ENCODE results near the gene SNCA. TPM values are rescaled to one million over a fixed set of nuclear protein-coding genes. Genes with fewer than 3 reads are reported as not detected.

The SNCA gene
- polyA plus RNA-seq, 2 of the 4 experiments (the other 2 are of a cell fraction) = 0.13 to 0.37 TPM

DNA sequence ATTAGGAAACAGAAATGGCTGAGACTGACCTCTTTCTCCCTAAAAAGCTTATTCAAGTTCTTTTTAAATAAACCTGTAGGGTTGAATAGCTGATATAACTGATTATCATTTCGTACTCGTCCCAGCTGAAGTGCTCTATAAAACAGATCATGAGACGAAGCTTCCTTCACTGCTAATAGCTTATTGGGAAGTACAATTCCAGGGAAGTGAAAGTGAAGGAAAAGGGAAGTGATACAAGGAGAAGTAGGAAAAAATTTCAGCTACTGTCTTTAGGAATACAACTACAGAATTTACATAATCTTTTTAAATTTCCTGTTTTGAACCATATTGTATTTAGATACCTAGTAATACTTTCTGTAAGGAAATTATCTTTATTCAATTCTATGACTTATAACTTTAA, 103.0 kb downstream of the SNCA start:
- no peaks in the 10 kb centered on the region for H3K4me1 ChIP-seq
- H3K9me3 ChIP-seq = no peaks in the 10 kb centered on the region
- ATAC-seq (no peak), FAIRE-seq (no peak), DNase-seq (ENCODE audit: low read depth in 1 of 2, low spot score in 1 of 2) (no peak)
- ChIA-PET CTCF (no interaction called here), POLR2A (no interaction called here)
- no peak overlapping the region for H3K27ac ChIP-seq
- WGBS (ENCODE audit: missing lambda C conversion rate) = 53% methylated on average over 3 of the region's 3 CpGs
- H3K4me3 ChIP-seq = no peak overlapping the region
- TF ChIP-seq HDAC2 (IDR thresholded peaks at IDR 0.05) = no peak
- no peak for TF ChIP-seq TP53 (CRISPR knock-in tag; IDR thresholded peaks at IDR 0.05)
- TF ChIP-seq NFE2L2 (conservative IDR thresholded peaks at IDR 0.05; ENCODE audit: low read length) = no peak
- no peak for TF ChIP-seq RFX5 (IDR thresholded peaks at IDR 0.05)
- TF ChIP-seq HOXB13 (CRISPR knock-in tag; IDR thresholded peaks at IDR 0.05; ENCODE audit: low read depth) = no peak
- TF ChIP-seq RARB (CRISPR knock-in tag; IDR thresholded peaks at IDR 0.05) = no peak
- TF ChIP-seq MAFK (IDR thresholded peaks at IDR 0.05; ENCODE audit: partially characterized antibody) = no peak
- TF ChIP-seq, protein P1, sequence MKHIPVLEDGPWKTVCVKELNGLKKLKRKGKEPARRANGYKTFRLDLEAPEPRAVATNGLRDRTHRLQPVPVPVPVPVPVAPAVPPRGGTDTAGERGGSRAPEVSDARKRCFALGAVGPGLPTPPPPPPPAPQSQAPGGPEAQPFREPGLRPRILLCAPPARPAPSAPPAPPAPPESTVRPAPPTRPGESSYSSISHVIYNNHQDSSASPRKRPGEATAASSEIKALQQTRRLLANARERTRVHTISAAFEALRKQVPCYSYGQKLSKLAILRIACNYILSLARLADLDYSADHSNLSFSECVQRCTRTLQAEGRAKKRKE (CRISPR knock-in tag; IDR thresholded peaks at IDR 0.05; ENCODE audit: low read depth) = no peak
- TF ChIP-seq CHD2 (IDR thresholded peaks at IDR 0.05; ENCODE audit: low read length, partially characterized antibody) = no peak
- no peak overlapping the region for H3K4me2 ChIP-seq

DNA sequence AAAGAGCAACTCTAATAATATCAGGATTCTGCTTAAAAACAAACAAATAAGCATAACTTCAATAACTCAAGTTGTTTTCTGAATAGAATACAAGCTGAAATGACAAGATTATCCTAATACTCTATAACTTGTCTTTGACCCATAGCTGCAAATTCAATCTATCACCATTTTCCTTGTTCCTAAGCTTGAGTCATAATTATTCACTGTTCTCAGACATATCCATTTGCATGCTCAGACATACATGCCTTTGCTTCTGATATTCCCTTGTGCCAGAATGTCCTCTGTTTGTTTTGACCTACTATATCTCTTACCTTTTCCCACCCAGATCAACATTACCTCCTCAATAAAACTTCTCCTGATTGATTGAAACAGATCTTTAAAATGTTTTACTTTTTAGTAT, 109.7 kb downstream of the SNCA start:
- CTCF ChIA-PET = no interaction called here
- DNase-seq (ENCODE audit: low read depth in 1 of 2, low spot score in 1 of 2) (no peak), ATAC-seq (no peak), FAIRE-seq (no peak)
- Histone ChIP-seq H3K4me3 (no peak overlapping the region), H3K4me1 (no peaks in the 10 kb centered on the region), H3K27ac (no peak overlapping the region), H3K9me3 (no peaks in the 10 kb centered on the region), H3K4me2 (no peak overlapping the region)
- TF ChIP-seq ZSCAN20 (CRISPR knock-in tag; IDR thresholded peaks at IDR 0.05) = no peak
- no peak for TF ChIP-seq POLR2A (IDR thresholded peaks at IDR 0.05; ENCODE audit: low read length)
- TF ChIP-seq EP300 (IDR thresholded peaks at IDR 0.05) = no peak
- TF ChIP-seq, protein P1 (CRISPR knock-in tag; IDR thresholded peaks at IDR 0.05; ENCODE audit: low read depth) = no peak
- no peak for TF ChIP-seq CHD4 (IDR thresholded peaks at IDR 0.05; ENCODE audit: borderline replicate concordance)
- no peak for TF ChIP-seq ZNF302 (CRISPR knock-in tag; IDR thresholded peaks at IDR 0.05)
- no peak for TF ChIP-seq KDM1A (IDR thresholded peaks at IDR 0.05; ENCODE audit: low read depth)
- POLR2A ChIA-PET = no interaction called here

DNA sequence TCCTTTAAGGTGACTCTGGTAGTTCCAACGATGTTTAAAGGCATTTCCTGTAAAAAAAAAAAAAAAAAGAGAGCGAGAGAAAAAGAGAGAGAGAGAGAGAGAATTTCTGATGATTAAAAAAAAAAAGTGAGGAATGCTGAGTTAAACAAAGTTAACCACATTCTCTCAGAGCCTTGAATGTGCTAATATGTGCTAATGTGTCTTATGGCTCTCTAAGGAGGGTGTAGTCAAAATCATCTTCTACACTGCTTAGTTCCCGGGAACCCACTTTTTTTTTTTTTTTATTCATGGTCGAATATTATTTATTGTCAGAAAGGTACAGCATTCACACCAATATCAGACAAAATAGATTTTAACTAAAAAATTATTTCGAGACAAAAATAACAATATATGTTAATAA, 111.7 kb downstream of the SNCA start:
- Histone ChIP-seq H3K4me2 (no peak overlapping the region), H3K4me3 (no peak overlapping the region)
- ATAC-seq = no peak
- no peak for TF ChIP-seq RCOR1 (IDR thresholded peaks at IDR 0.05; ENCODE audit: low read depth, low read length)
- TF ChIP-seq, protein P2, sequence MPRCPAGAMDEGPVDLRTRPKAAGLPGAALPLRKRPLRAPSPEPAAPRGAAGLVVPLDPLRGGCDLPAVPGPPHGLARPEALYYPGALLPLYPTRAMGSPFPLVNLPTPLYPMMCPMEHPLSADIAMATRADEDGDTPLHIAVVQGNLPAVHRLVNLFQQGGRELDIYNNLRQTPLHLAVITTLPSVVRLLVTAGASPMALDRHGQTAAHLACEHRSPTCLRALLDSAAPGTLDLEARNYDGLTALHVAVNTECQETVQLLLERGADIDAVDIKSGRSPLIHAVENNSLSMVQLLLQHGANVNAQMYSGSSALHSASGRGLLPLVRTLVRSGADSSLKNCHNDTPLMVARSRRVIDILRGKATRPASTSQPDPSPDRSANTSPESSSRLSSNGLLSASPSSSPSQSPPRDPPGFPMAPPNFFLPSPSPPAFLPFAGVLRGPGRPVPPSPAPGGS (IDR thresholded peaks at IDR 0.05) = no peak
- TF ChIP-seq, protein P3, sequence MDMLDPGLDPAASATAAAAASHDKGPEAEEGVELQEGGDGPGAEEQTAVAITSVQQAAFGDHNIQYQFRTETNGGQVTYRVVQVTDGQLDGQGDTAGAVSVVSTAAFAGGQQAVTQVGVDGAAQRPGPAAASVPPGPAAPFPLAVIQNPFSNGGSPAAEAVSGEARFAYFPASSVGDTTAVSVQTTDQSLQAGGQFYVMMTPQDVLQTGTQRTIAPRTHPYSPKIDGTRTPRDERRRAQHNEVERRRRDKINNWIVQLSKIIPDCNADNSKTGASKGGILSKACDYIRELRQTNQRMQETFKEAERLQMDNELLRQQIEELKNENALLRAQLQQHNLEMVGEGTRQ (IDR thresholded peaks at IDR 0.05) = no peak
- TF ChIP-seq EP300 (IDR thresholded peaks at IDR 0.05) = no peak
- TF ChIP-seq, protein P4, sequence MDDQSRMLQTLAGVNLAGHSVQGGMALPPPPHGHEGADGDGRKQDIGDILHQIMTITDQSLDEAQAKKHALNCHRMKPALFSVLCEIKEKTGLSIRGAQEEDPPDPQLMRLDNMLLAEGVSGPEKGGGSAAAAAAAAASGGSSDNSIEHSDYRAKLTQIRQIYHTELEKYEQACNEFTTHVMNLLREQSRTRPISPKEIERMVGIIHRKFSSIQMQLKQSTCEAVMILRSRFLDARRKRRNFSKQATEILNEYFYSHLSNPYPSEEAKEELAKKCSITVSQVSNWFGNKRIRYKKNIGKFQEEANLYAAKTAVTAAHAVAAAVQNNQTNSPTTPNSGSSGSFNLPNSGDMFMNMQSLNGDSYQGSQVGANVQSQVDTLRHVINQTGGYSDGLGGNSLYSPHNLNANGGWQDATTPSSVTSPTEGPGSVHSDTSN (IDR thresholded peaks at IDR 0.05) = no peak
- TF ChIP-seq EHMT2 (IDR thresholded peaks at IDR 0.05; ENCODE audit: low read depth) = no peak
- TF ChIP-seq TFCP2L1 (CRISPR knock-in tag; IDR thresholded peaks at IDR 0.05) = no peak
- TF ChIP-seq, protein P5, sequence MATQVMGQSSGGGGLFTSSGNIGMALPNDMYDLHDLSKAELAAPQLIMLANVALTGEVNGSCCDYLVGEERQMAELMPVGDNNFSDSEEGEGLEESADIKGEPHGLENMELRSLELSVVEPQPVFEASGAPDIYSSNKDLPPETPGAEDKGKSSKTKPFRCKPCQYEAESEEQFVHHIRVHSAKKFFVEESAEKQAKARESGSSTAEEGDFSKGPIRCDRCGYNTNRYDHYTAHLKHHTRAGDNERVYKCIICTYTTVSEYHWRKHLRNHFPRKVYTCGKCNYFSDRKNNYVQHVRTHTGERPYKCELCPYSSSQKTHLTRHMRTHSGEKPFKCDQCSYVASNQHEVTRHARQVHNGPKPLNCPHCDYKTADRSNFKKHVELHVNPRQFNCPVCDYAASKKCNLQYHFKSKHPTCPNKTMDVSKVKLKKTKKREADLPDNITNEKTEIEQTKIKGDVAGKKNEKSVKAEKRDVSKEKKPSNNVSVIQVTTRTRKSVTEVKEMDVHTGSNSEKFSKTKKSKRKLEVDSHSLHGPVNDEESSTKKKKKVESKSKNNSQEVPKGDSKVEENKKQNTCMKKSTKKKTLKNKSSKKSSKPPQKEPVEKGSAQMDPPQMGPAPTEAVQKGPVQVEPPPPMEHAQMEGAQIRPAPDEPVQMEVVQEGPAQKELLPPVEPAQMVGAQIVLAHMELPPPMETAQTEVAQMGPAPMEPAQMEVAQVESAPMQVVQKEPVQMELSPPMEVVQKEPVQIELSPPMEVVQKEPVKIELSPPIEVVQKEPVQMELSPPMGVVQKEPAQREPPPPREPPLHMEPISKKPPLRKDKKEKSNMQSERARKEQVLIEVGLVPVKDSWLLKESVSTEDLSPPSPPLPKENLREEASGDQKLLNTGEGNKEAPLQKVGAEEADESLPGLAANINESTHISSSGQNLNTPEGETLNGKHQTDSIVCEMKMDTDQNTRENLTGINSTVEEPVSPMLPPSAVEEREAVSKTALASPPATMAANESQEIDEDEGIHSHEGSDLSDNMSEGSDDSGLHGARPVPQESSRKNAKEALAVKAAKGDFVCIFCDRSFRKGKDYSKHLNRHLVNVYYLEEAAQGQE (IDR thresholded peaks at IDR 0.05) = no peak
- TF ChIP-seq POLR2A (IDR thresholded peaks at IDR 0.05; ENCODE audit: low read length) = no peak
- no peak for TF ChIP-seq BHLHE40 (IDR thresholded peaks at IDR 0.05; ENCODE audit: low read depth, low read length)
- no peak for TF ChIP-seq EHF (CRISPR knock-in tag; IDR thresholded peaks at IDR 0.05)
- no peak for TF ChIP-seq ZNF302 (CRISPR knock-in tag; IDR thresholded peaks at IDR 0.05)
- no peak for TF ChIP-seq MYC (IDR thresholded peaks at IDR 0.05; ENCODE audit: borderline replicate concordance, low read length)
- no peak for TF ChIP-seq SREBF2 (IDR thresholded peaks at IDR 0.05)
- TF ChIP-seq JUNB (IDR thresholded peaks at IDR 0.05) = no peak
- no peak for TF ChIP-seq SMC3 (IDR thresholded peaks at IDR 0.05)
- TF ChIP-seq NPAS2 (CRISPR knock-in tag; IDR thresholded peaks at IDR 0.05; ENCODE audit: borderline replicate concordance) = no peak

More for the DNA sequence above, 111.7 kb downstream of the SNCA start:
- 21% methylated on average over 5 of the region's 5 CpGs for WGBS (ENCODE audit: missing lambda C conversion rate)
- Histone ChIP-seq H3K9me3 (no peaks in the 10 kb centered on the region), H3K4me1 (no peaks in the 10 kb centered on the region), H3K27ac (no peak overlapping the region)
- FAIRE-seq (no peak), DNase-seq (ENCODE audit: low read depth in 1 of 2, low spot score in 1 of 2) (no peak)
- POLR2A ChIA-PET = no interaction called here
- CTCF ChIA-PET = interaction anchor here (1.0 kb wide), 1 partner anchor 17 kb away, joined by 3 read pairs; no protein-coding TSS in a partner anchor
